ENCODE measurements around the gene ANKRD49. TPM values are rescaled to one million over a fixed set of nuclear protein-coding genes. Genes with fewer than 3 reads are reported as not detected.

ANKRD49 gene
- total and polyA plus RNA-seq, 2 of the 8 experiments (the other 6 are each of a cell fraction or from before 2014, with no cell fraction given), result 7.4 to 12.2 TPM

- H2BK12ac ChIP-seq (ENCODE audit: low read depth, low read length), result no peak overlapping the region
- no peak overlapping the region for H3K27ac ChIP-seq (ENCODE audit: low read depth, low read length)
- H3K4me1 ChIP-seq (replicated peaks in 1 of 4; ENCODE audit: control insufficient read depth in 3 of 4, insufficient read depth in 4 of 4, low read length in 3 of 4), result peaks cover 2 to 8% (median 6%) of the 10 kb centered on the region in 4 experiments; a peak in 6 of 7 replicates
- H2BK5ac ChIP-seq (ENCODE audit: low read depth, low read length), result no peak overlapping the region
- CTCF ChIA-PET (ENCODE audit: partially characterized antibody), result interaction anchor here (2.4 kb wide), 1 partner anchor 29 kb away, joined by 8 read pairs; no protein-coding TSS in a partner anchor
- peaks cover 6 to 20% (median 17%) of the 10 kb centered on the region in 4 experiments; a peak in 6 of 7 replicates for H3K27me3 ChIP-seq (replicated peaks in 1 of 4; ENCODE audit: control insufficient read depth in 3 of 4, extremely low read depth in 1 of 4, insufficient read depth in 3 of 4, low read length in 3 of 4)
- no peak overlapping the region for H3K56ac ChIP-seq (replicated peaks; ENCODE audit: insufficient read length, low read depth, low read length)
- H2BK20ac ChIP-seq (ENCODE audit: low read length), result no peak overlapping the region
- H2AFZ ChIP-seq (ENCODE audit: low read length), result no peak overlapping the region
- peaks cover 15% of the 10 kb centered on the region for H3K23me2 ChIP-seq (ENCODE audit: low read depth, low read length)
- H3K79me2 ChIP-seq (ENCODE audit: control insufficient read depth in 1 of 2, insufficient read depth in 2 of 2, low read length in 2 of 2), result no peaks in the 10 kb centered on the region
- H3K9ac ChIP-seq (replicated peaks in 1 of 4; ENCODE audit: extremely low read depth in 1 of 4, low read depth in 3 of 4, low read length in 3 of 4), result no peak overlapping the region
- H2BK15ac ChIP-seq (ENCODE audit: low read length), result no peak overlapping the region
- no peak overlapping the region for H3K23ac ChIP-seq (ENCODE audit: insufficient read length)
- H3K4me2 ChIP-seq (ENCODE audit: insufficient read depth in 1 of 2, low read depth in 2 of 2, low read length in 2 of 2), result no peak overlapping the region
- H3K18ac ChIP-seq (ENCODE audit: extremely low read depth, low read length), result no peak overlapping the region
- no peak for FAIRE-seq
- H4K91ac ChIP-seq (replicated peaks; ENCODE audit: insufficient read length, low read length), result no peak overlapping the region
- 0 out of 2 replicates have a peak, but pooled peaks cover 2% of the 10 kb centered on the region for H3K79me1 ChIP-seq (ENCODE audit: low read depth, low read length)
- no peaks in the 10 kb centered on the region for H3K9me3 ChIP-seq (ENCODE audit: insufficient read depth in 2 of 2, low read depth in 1 of 2, low read length in 1 of 2)
- H3K14ac ChIP-seq (ENCODE audit: insufficient read length), result no peak overlapping the region
- no peaks in the 10 kb centered on the region for H3K36me3 ChIP-seq (ENCODE audit: control insufficient read depth in 2 of 4, insufficient read depth in 4 of 4, low read length in 3 of 4)
- no peak overlapping the region for H3K4me3 ChIP-seq (ENCODE audit: extremely low read depth in 1 of 4, insufficient read depth in 2 of 4, low read depth in 3 of 4, low read length in 4 of 4)
- no peak overlapping the region for H4K8ac ChIP-seq (ENCODE audit: extremely low read depth, insufficient read depth, low read length)
- POLR2A ChIA-PET (ENCODE audit: partially characterized antibody), result no interaction called here
- no peak overlapping the region for H2AK5ac ChIP-seq (ENCODE audit: low read depth, low read length)
- peaks cover 0 to 3% of the 10 kb centered on the region in 2 experiments for H4K20me1 ChIP-seq (replicated peaks in 1 of 2; ENCODE audit: control insufficient read depth in 1 of 2, insufficient read depth in 2 of 2, low read length in 2 of 2)
- no peak overlapping the region for H4K5ac ChIP-seq (ENCODE audit: insufficient read length, low read depth, low read length)
- WGBS, 2 experiments (ENCODE audit: extremely low coverage in 1 of 2, insufficient coverage in 1 of 2, insufficient read length in 1 of 2, insufficient replicate concordance in 2 of 2, low coverage in 1 of 2, low lambda C conversion rate in 2 of 2, missing lambda C conversion rate in 1 of 2), result 87% methylated on average over 5 of the region's 5 CpGs; no CpG with 5 or more reads in 1 of the 2 experiments
- H2BK120ac ChIP-seq (replicated peaks; ENCODE audit: low read depth, low read length), result no peak overlapping the region
- DNase-seq (ENCODE audit: low read depth in 1 of 2, low spot score in 2 of 2), result no peak
- no peak overlapping the region for H3K4ac ChIP-seq (replicated peaks; ENCODE audit: insufficient read length, low read depth, low read length)
- TF ChIP-seq FOSL1 (IDR thresholded peaks at IDR 0.05; ENCODE audit: insufficient read depth, low read depth, low read length), result no peak
- no peak for TF ChIP-seq BACH1 (IDR thresholded peaks at IDR 0.05; ENCODE audit: low read length)
- TF ChIP-seq ASH2L (IDR thresholded peaks at IDR 0.05; ENCODE audit: low read length), result no peak
- TF ChIP-seq TEAD4 (IDR thresholded peaks at IDR 0.05; ENCODE audit: low read depth, low read length), result no peak
These were observed 55.4 kb downstream of the ANKRD49 start for GRCh38 chr11:94549146-94549545.

Measured in H1 (cell line).